ENCODE data around the gene LCN6.

DNA sequence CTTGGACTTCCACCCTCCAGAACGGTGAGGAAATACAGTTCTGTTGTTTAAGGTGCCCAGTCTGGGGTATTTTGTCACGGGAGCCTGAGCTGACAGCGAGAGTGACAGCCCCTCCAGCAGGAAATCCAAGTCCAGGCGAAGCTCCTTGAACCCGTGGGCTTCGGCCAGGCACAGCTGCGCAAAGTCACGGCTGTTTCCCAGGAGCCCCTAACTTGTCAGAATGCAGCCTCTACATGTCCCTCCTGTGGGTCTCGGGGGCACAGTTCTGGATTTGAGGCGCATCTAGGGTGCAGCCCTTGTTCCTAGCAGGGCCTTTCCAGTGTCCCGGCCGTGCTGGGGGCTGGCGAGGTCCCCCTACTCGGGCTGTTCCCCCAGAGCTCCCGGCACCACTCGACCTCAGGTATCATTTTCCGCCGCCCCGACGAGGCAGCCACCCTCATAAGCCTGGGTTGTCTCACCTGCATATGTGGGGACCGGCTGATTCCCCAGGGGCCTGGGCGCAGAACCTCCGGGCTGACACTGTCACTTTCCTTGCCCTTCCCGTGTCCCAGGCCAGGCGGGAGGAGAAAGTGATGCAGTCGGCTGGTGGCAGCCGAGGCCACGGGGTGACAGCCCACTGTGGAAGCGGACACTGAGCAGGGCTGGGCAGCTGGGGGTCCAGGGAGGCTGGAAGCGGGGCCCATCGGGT is 5.2 kb upstream of the LCN6 start:
- TF ChIP-seq, protein P1, sequence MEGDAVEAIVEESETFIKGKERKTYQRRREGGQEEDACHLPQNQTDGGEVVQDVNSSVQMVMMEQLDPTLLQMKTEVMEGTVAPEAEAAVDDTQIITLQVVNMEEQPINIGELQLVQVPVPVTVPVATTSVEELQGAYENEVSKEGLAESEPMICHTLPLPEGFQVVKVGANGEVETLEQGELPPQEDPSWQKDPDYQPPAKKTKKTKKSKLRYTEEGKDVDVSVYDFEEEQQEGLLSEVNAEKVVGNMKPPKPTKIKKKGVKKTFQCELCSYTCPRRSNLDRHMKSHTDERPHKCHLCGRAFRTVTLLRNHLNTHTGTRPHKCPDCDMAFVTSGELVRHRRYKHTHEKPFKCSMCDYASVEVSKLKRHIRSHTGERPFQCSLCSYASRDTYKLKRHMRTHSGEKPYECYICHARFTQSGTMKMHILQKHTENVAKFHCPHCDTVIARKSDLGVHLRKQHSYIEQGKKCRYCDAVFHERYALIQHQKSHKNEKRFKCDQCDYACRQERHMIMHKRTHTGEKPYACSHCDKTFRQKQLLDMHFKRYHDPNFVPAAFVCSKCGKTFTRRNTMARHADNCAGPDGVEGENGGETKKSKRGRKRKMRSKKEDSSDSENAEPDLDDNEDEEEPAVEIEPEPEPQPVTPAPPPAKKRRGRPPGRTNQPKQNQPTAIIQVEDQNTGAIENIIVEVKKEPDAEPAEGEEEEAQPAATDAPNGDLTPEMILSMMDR (IDR thresholded peaks at IDR 0.05), result no peak
- no peak for TF ChIP-seq POLR2A (IDR thresholded peaks at IDR 0.05)

Measured in testis (tissue), 2 donors.